ENCODE data around the gene ARID1B. TPM values are rescaled to one million over a fixed set of nuclear protein-coding genes. Genes with fewer than 3 reads are reported as not detected.
A peak's percentile ranks its signal among the peaks of the same experiment; 100 is the strongest.

The ARID1B gene
- total and polyA plus RNA-seq, 2 of the 13 experiments (the other 11 are each of a cell fraction or from before 2014, with no cell fraction given): 20.1 to 32.6 TPM

- H3K27ac ChIP-seq (ENCODE audit: extremely low read length, insufficient read depth, low read length): peak overlapping the region; percentile 81
- H3K4me1 ChIP-seq (ENCODE audit: insufficient read depth, low read length): peaks cover 44% of the 10 kb centered on the region
- no peak overlapping the region for H2AFZ ChIP-seq (ENCODE audit: low read length)
- WGBS (ENCODE audit: low lambda C conversion rate): 93% methylated on average over 2 of the region's 2 CpGs
- peaks cover 2 to 11% of the 10 kb centered on the region in 2 experiments; a peak in 3 of 5 replicates for H3K36me3 ChIP-seq (replicated peaks in 1 of 2; ENCODE audit: control insufficient read depth in 1 of 2, insufficient read depth in 2 of 2, low read length in 2 of 2)
- FAIRE-seq (no peak), DNase-seq (ENCODE audit: low spot score) (no peak), ATAC-seq (no peak)
- no peaks in the 10 kb centered on the region for H3K9me3 ChIP-seq (ENCODE audit: low read length)
- intact Hi-C loops (cut with micrococcal nuclease; ENCODE audit: unreplicated experiment): loop anchor here (5.0 to 10.0 kb wide), 2 partner anchors 88 to 369 kb away; no protein-coding TSS in a partner anchor
- ChIA-PET CTCF (ENCODE audit: low intra/inter-chr PET ratio, low total read pairs) (no interaction called here), POLR2A (interaction anchor here (1.9 kb wide), 1 partner anchor 9 kb away, joined by 10 read pairs; no protein-coding TSS in a partner anchor)
- H3K4me3 ChIP-seq (replicated peaks in 1 of 3; ENCODE audit: insufficient read depth in 1 of 3, low read depth in 2 of 3, low read length in 3 of 3): no peak overlapping the region
- H3K27me3 ChIP-seq (ENCODE audit: control insufficient read depth in 1 of 2, insufficient read depth in 2 of 2, low read length in 2 of 2): no peaks in the 10 kb centered on the region
- no peak overlapping the region; the same call in 1 of the 2 replicates for H3K9ac ChIP-seq (ENCODE audit: insufficient read depth, low read depth, low read length)
- no peak for TF ChIP-seq CHD2 (IDR thresholded peaks at IDR 0.05; ENCODE audit: low read depth, low read length)
- no peak for TF ChIP-seq MED13 (CRISPR knock-in tag; IDR thresholded peaks at IDR 0.05)
- TF ChIP-seq ZNF337 (CRISPR knock-in tag; IDR thresholded peaks at IDR 0.05; ENCODE audit: borderline replicate concordance, low read depth): 0 out of 2 replicates have a peak, but pooled peaks have one; percentile 10
- no peak for TF ChIP-seq ZNF501 (CRISPR knock-in tag; IDR thresholded peaks at IDR 0.05)
- no peak for TF ChIP-seq ZSCAN30 (CRISPR knock-in tag; IDR thresholded peaks at IDR 0.05)
- in situ Hi-C loops (cut with HindIII; ENCODE audit: extremely low pct_ligation_motif_present, low pct_unique_long_range_greater_than_20kb): no loop called here
- no TSS peak for BruUV-seq (replicated peaks)
- no peaks in the 10 kb centered on the region for H4K20me1 ChIP-seq (ENCODE audit: insufficient read depth, low read length)
- H3K79me2 ChIP-seq (ENCODE audit: insufficient read depth, low read length): peaks cover 42% of the 10 kb centered on the region
- no peak overlapping the region for H3K4me2 ChIP-seq (ENCODE audit: low read depth, low read length)
Observed at GRCh38 chr6:156934069-156934460, 156.9 kb downstream of the ARID1B start.

GRCh38 chr6:156935000-156935399 is 157.8 kb downstream of the ARID1B start:
- FAIRE-seq (no peak), ATAC-seq (no peak), DNase-seq (ENCODE audit: low spot score) (no peak)
- Histone ChIP-seq H3K27ac (ENCODE audit: extremely low read length, insufficient read depth, low read length) (no peak overlapping the region), H3K9ac (ENCODE audit: insufficient read depth, low read depth, low read length) (no peak overlapping the region), H2AFZ (ENCODE audit: low read length) (no peak overlapping the region), H3K27me3 (ENCODE audit: control insufficient read depth in 1 of 2, insufficient read depth in 2 of 2, low read length in 2 of 2) (no peaks in the 10 kb centered on the region), H4K20me1 (ENCODE audit: insufficient read depth, low read length) (no peaks in the 10 kb centered on the region), H3K4me3 (replicated peaks in 1 of 3; ENCODE audit: insufficient read depth in 1 of 3, low read depth in 2 of 3, low read length in 3 of 3) (no peak overlapping the region), H3K79me2 (ENCODE audit: insufficient read depth, low read length) (peaks cover 49% of the 10 kb centered on the region), H3K9me3 (ENCODE audit: low read length) (no peaks in the 10 kb centered on the region), H3K4me2 (ENCODE audit: low read depth, low read length) (no peak overlapping the region), H3K36me3 (replicated peaks in 1 of 2; ENCODE audit: control insufficient read depth in 1 of 2, insufficient read depth in 2 of 2, low read length in 2 of 2) (peaks cover 2 to 9% of the 10 kb centered on the region in 2 experiments; a peak in 3 of 5 replicates), H3K4me1 (ENCODE audit: insufficient read depth, low read length) (peaks cover 44% of the 10 kb centered on the region)
- intact Hi-C loops (cut with micrococcal nuclease; ENCODE audit: unreplicated experiment): loop anchor here (5.0 to 10.0 kb wide), 2 partner anchors 87 to 370 kb away; no protein-coding TSS in a partner anchor
- ChIA-PET POLR2A (no interaction called here), CTCF (ENCODE audit: low intra/inter-chr PET ratio, low total read pairs) (no interaction called here)
- in situ Hi-C loops (cut with HindIII; ENCODE audit: extremely low pct_ligation_motif_present, low pct_unique_long_range_greater_than_20kb): no loop called here
- WGBS (ENCODE audit: low lambda C conversion rate): 96% methylated on average over 5 of the region's 5 CpGs
- BruUV-seq (replicated peaks): no TSS peak
- TF ChIP-seq RELA (CRISPR knock-in tag; IDR thresholded peaks at IDR 0.05): no peak
- TF ChIP-seq ZNF431 (CRISPR knock-in tag; IDR thresholded peaks at IDR 0.05; ENCODE audit: borderline replicate concordance, low read depth): no peak
- TF ChIP-seq ZMYM3 (CRISPR knock-in tag; IDR thresholded peaks at IDR 0.05): peak; percentile 49; the same call in 1 of the 2 replicates
- no peak for TF ChIP-seq TERF1 (CRISPR knock-in tag; IDR thresholded peaks at IDR 0.05)
- TF ChIP-seq TRAFD1 (CRISPR knock-in tag; IDR thresholded peaks at IDR 0.05; ENCODE audit: borderline replicate concordance): no peak
- no peak for TF ChIP-seq ZNF331 (CRISPR knock-in tag; IDR thresholded peaks at IDR 0.05)
- no peak for TF ChIP-seq ZNF354B (CRISPR knock-in tag; IDR thresholded peaks at IDR 0.05)
- peak; percentile 94 for TF ChIP-seq ZNF770 (CRISPR knock-in tag; IDR thresholded peaks at IDR 0.05)
- no peak for TF ChIP-seq ZNF550 (CRISPR knock-in tag; IDR thresholded peaks at IDR 0.05; ENCODE audit: borderline replicate concordance)
